Measurements from ENCODE around the gene ARL8B.
"Not testable (repeated sequence)": the region's sequence is repeated elsewhere in the genome, so short reads cannot be mapped to it uniquely, and the experiment has no call there.

The ARL8B gene

DNA sequence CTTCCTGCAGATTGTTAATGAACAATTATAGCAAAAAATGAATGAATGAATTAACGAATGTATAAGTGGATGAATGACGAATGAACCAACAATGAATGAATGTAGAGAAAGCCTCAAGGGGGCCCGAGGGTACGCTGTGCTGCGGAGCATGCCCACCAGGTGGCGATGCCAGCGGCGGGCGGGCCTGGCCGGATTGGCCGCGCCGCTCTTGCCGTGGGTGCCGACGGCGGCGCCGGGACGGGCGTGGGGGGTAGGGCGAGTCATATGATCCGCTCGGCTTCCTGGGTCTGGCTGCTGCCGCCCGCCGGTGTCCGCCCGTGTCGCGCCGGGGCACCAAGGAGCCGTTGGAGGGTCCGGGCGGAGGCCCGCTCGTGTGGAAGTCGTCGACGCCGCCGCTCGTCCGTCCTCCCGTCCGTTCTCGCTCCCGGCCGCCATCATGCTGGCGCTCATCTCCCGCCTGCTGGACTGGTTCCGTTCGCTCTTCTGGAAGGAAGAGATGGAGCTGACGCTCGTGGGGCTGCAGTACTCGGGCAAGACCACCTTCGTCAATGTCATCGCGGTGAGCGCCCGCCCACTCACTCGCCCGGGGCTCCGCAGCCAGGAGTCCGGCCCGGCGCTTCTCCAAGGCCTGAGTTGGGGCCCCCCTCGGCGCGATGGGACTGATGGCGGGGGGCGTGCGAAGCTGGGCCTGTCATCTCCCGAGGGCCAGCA is at the start of gene ARL8B:
Gene ARL8B (plus strand): TSS at position 263 of the 711 bp plus-strand sequence. CDS start 174 bp downstream, at position 437.
- Histone ChIP-seq H3K4me3 (ENCODE audit: low read length) (peak within 1 kb of the TSS; percentile 97), H3K27ac (ENCODE audit: low read length) (peak within 1 kb of the TSS; percentile 29), H3K4me1 (ENCODE audit: insufficient read depth, low read length) (no peaks in the 10 kb centered on the region), H3K9me3 (ENCODE audit: insufficient read depth, low read depth, low read length) (no peaks in the 10 kb centered on the region), H3K27me3 (ENCODE audit: insufficient read depth, low read length) (no peaks in the 10 kb centered on the region), H3K9ac (ENCODE audit: low read depth, low read length) (peak within 1 kb of the TSS; percentile 85), H3K36me3 (ENCODE audit: insufficient read depth, low read depth, low read length) (no peaks in the 10 kb centered on the region)

DNA sequence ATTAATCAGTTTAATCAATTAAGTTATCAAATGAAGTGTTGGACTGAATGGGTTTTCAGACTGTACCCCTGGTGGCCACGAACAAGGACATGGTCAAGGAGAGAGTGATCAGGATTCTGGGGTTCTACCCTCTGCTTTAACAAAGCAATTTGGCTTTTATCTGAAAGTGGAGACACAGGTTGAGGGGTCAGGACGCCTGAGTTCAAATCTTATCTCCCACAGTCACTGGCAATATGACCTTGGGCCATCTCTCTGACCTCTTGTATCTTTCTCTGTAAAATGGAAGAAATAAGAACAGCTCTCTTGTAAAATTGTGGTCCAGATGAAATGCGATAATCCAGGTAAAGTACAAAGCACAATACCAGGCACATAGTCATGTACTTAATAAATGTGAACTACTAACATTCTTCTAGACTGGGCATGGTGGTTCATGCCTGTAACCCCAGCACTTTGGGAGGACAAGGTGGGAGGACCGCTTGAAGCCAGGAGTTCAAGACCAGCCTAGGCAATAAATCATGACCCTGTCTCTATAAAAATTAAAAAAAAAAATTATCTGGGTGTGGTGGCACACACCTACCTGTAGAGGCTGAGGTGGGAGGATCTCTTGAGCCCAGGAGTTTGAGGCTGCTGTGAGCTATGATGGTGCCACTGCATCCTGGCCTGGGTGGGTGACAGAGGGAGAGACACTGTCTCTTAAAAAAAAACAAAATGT is 48.6 kb upstream of the ARL8B start:
- Histone ChIP-seq H3K9ac (ENCODE audit: low read depth, low read length) (no peak overlapping the region), H3K9me3 (ENCODE audit: insufficient read depth, low read depth, low read length) (no peaks in the 10 kb centered on the region), H3K27ac (ENCODE audit: low read length) (no peak overlapping the region), H3K4me3 (ENCODE audit: low read length) (no peak overlapping the region), H3K36me3 (ENCODE audit: insufficient read depth, low read depth, low read length) (no peaks in the 10 kb centered on the region), H3K27me3 (ENCODE audit: insufficient read depth, low read length) (no peaks in the 10 kb centered on the region), H3K4me1 (ENCODE audit: insufficient read depth, low read length) (no peaks in the 10 kb centered on the region)

DNA sequence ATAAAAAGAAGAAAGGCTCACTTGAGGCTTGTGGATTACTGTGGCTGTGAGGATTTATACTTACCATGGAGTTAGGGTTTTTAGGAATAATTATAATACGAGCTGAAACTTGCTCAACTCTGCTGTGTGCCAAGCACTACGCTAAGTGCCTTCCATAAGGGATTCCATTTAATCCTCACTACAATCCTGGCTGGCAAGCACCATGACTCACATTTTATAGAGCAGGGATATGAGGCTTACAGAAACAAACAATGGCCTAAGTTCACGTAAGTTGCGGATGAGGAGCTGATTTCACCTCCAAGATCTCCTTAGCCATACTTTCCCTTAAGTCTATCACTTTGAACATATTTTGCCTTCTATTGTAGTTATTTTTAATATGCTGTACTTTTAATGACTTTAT is 43.9 kb upstream of the ARL8B start:
- Histone ChIP-seq H3K4me1 (ENCODE audit: insufficient read depth, low read length) (no peaks in the 10 kb centered on the region), H3K9ac (ENCODE audit: low read depth, low read length) (no peak overlapping the region), H3K9me3 (ENCODE audit: insufficient read depth, low read depth, low read length) (no peaks in the 10 kb centered on the region), H3K4me3 (ENCODE audit: low read length) (no peak overlapping the region), H3K36me3 (ENCODE audit: insufficient read depth, low read depth, low read length) (no peaks in the 10 kb centered on the region), H3K27ac (ENCODE audit: low read length) (no peak overlapping the region), H3K27me3 (ENCODE audit: insufficient read depth, low read length) (no peaks in the 10 kb centered on the region)

DNA sequence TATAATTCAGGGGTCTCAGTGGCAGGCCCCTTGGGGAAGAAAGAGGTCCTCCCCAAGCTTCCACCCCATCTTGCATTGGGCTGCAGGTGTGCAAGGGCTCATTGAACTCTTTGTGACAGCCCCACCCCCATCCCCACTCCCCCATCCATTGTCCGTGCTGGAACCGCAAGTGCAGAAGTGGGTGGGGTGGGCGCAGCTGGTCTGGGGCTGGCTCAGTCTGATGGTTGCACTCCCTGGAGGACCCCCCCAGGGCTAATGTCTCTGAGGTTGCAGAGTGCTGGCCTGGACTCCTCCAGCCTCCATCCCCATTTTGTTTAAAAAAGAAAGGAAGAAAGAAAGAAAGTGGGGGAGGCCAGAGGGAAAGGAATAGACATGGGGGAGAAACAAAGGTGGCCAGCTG is 42.3 kb upstream of the ARL8B start:
- Histone ChIP-seq H3K36me3 (ENCODE audit: insufficient read depth, low read depth, low read length) (no peaks in the 10 kb centered on the region), H3K27me3 (ENCODE audit: insufficient read depth, low read length) (no peaks in the 10 kb centered on the region), H3K27ac (ENCODE audit: low read length) (no peak overlapping the region), H3K9ac (ENCODE audit: low read depth, low read length) (no peak overlapping the region), H3K9me3 (ENCODE audit: insufficient read depth, low read depth, low read length) (no peaks in the 10 kb centered on the region), H3K4me1 (ENCODE audit: insufficient read depth, low read length) (no peaks in the 10 kb centered on the region), H3K4me3 (ENCODE audit: low read length) (no peak overlapping the region)

DNA sequence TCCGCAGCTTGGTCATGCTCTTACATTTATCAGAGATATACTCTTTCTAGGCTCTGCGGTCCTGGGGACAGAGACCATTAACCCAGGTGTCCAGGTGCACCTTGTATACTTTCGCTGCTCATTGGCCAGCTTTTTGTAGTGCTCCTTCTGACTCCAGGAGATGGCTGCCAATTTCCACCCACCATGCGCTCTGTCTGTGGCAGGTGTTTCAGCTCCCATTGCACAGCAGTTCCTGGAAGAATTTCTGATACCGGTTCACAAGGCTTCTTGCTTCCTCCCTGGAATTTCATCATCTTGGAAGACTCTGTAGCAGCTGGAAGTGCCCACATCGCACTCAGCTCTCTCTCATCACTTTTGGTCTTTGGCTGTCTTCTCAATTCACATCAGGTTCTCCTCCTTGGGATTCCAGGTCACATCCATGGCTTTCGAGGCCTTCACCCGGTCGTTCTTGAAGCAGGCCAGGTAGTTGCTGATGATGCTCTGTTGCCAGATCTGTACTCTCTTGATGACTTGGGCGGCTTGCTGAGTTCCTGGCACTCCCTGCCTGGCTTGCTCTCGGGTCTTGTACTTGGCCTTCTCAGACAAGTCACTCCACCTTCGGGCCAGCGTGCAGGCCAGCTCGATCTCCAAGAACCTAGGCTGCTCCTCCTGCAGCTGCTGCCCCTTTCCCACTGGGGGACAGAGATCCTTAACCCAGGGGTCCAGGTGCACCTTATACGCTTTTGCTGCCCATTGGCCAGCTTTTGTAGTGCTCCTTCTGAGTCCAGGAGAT is 41.1 kb upstream of the ARL8B start:
- Histone ChIP-seq H3K27me3 (ENCODE audit: insufficient read depth, low read length) (no peaks in the 10 kb centered on the region), H3K4me1 (ENCODE audit: insufficient read depth, low read length) (no peaks in the 10 kb centered on the region), H3K9ac (ENCODE audit: low read depth, low read length) (no peak overlapping the region), H3K36me3 (ENCODE audit: insufficient read depth, low read depth, low read length) (no peaks in the 10 kb centered on the region), H3K4me3 (ENCODE audit: low read length) (no peak overlapping the region), H3K27ac (ENCODE audit: low read length) (no peak overlapping the region), H3K9me3 (ENCODE audit: insufficient read depth, low read depth, low read length) (no peaks in the 10 kb centered on the region)

DNA sequence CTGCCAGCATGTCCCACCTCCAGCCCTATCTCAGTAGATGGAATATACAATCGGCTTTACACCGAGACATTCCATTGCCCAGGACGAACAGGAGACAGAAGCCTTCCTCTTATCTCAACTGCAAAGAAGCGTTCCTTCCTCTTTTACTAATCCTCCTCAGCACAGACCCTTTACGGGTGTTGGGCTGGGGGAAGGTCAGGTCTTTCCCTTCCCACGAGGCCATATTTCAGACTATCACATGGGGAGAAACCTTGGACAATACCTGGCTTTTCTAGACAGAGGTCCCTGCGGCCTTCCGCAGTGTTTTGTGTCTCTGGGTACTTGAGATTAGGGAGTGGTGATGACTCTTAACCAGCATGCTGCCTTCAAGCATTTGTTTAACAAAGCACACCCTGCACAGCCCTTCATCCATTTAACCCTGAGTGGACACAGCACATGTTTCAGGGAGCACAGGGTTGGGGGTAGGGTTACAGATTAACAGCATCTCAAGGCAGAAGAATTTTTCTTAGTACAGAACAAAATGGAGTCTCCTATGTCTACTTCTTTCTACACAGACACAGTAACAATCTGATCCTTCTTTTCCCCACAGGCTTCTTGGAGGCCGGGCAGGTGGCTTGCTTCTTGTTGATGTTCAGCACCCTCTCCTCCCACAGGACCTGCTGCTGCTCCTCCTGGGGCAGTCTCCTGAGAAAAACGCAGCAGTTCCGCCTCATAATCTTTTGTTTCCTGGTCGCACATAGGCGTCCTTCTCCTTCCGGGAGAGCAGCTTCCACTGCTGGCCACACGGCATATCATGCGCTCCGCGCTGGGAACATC is 39.9 kb upstream of the ARL8B start:
- H3K36me3 ChIP-seq (ENCODE audit: insufficient read depth, low read depth, low read length); H3K27me3 ChIP-seq (ENCODE audit: insufficient read depth, low read length); H3K4me1 ChIP-seq (ENCODE audit: insufficient read depth, low read length); H3K4me3 ChIP-seq (ENCODE audit: low read length); H3K9ac ChIP-seq (ENCODE audit: low read depth, low read length); H3K27ac ChIP-seq (ENCODE audit: low read length); H3K9me3 ChIP-seq (ENCODE audit: insufficient read depth, low read depth, low read length): not testable (repeated sequence)

DNA sequence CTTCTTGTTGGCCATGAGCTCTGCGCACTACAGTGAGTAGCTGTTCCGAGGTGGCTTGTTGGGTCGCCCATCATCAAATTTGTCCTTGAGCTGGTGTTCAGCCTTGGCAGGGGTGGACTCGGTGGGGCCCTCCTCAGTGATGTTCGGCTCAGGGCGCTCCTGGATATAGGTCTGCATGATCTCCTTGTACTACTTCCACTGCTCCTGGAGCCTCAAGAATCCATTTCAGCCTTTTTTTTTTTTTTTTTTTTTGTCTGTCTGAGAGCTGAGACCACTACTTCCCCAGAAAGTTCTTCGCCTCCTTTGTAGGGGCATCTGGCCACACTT is 39.3 kb upstream of the ARL8B start:
- Histone ChIP-seq H3K9me3 (ENCODE audit: insufficient read depth, low read depth, low read length) (no peaks in the 10 kb centered on the region), H3K36me3 (ENCODE audit: insufficient read depth, low read depth, low read length) (no peaks in the 10 kb centered on the region), H3K4me1 (ENCODE audit: insufficient read depth, low read length) (no peaks in the 10 kb centered on the region), H3K4me3 (ENCODE audit: low read length) (no peak overlapping the region), H3K27ac (ENCODE audit: low read length) (no peak overlapping the region), H3K27me3 (ENCODE audit: insufficient read depth, low read length) (no peaks in the 10 kb centered on the region), H3K9ac (ENCODE audit: low read depth, low read length) (no peak overlapping the region)

DNA sequence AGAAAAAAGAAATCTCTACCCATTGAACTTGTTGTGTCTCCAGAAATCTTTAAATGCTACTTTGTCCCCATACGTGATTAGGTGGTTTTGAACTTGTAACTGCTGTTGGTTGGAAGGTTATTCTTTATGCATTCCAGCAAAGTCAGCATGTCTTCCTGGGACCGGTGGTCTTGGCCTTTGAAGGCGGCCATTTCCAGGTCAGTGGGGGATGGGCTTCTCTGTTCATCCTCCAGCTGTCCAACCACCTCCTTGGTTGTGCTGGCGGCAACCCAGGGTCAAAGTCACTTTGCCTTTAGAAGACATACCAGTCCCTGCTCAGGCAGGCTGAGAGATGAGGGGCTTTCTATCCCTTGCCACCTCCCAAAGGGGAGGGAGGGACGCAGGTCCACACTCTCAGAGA is 37.9 kb upstream of the ARL8B start:
- Histone ChIP-seq H3K4me1 (ENCODE audit: insufficient read depth, low read length) (no peaks in the 10 kb centered on the region), H3K27me3 (ENCODE audit: insufficient read depth, low read length) (no peaks in the 10 kb centered on the region), H3K36me3 (ENCODE audit: insufficient read depth, low read depth, low read length) (no peaks in the 10 kb centered on the region), H3K4me3 (ENCODE audit: low read length) (no peak overlapping the region), H3K9ac (ENCODE audit: low read depth, low read length) (no peak overlapping the region), H3K27ac (ENCODE audit: low read length) (no peak overlapping the region), H3K9me3 (ENCODE audit: insufficient read depth, low read depth, low read length) (no peaks in the 10 kb centered on the region)

DNA sequence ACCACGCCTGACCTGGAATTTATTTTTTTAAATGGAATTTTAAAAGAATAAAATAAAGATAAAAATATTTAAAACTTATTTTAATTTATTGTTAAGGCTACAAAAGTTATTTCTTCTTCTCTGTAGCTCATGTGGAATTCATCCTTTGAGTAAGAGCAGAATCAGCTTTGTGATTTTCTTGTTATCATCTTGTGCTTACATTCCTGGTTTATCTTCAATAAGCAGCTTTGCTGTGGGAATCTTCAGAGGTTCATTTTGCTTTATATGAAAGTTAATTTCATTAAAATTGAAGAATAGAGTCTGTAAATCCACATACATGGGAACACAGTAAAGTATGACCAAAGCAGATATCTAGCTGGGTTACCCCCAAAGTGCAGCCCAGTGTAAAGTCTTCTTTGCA is 35.4 kb upstream of the ARL8B start:
- no peak overlapping the region for H3K27ac ChIP-seq (ENCODE audit: low read length)
- H3K4me3 ChIP-seq (ENCODE audit: low read length): no peak overlapping the region
- no peaks in the 10 kb centered on the region for H3K27me3 ChIP-seq (ENCODE audit: insufficient read depth, low read length)
- no peak overlapping the region for H3K9ac ChIP-seq (ENCODE audit: low read depth, low read length)
- no peaks in the 10 kb centered on the region for H3K9me3 ChIP-seq (ENCODE audit: insufficient read depth, low read depth, low read length)
- no peaks in the 10 kb centered on the region for H3K4me1 ChIP-seq (ENCODE audit: insufficient read depth, low read length)
- H3K36me3 ChIP-seq (ENCODE audit: insufficient read depth, low read depth, low read length): no peaks in the 10 kb centered on the region

DNA sequence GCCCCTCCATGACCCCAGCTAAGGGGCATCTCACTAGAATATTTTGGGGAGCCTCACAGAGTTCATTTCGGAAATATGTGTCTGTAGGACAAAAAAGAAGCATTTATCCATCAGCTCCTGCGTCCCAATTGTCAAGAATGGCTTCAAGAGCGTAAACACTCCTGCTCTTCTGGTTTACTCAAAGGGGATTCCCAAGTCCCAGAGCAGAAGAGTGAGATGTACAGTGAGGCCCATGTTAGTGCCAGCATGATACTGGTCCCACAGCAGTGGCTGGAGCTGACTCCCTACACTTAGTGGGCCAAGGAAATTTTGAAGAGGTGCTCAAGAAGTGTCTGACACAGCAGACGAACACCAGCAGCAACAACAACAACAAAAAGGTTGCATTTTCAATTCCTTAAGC is 34.9 kb upstream of the ARL8B start:
- H3K9me3 ChIP-seq (ENCODE audit: insufficient read depth, low read depth, low read length): no peaks in the 10 kb centered on the region
- no peaks in the 10 kb centered on the region for H3K27me3 ChIP-seq (ENCODE audit: insufficient read depth, low read length)
- no peaks in the 10 kb centered on the region for H3K4me1 ChIP-seq (ENCODE audit: insufficient read depth, low read length)
- H3K9ac ChIP-seq (ENCODE audit: low read depth, low read length): no peak overlapping the region
- H3K4me3 ChIP-seq (ENCODE audit: low read length): no peak overlapping the region
- H3K36me3 ChIP-seq (ENCODE audit: insufficient read depth, low read depth, low read length): no peaks in the 10 kb centered on the region
- no peak overlapping the region for H3K27ac ChIP-seq (ENCODE audit: low read length)

DNA sequence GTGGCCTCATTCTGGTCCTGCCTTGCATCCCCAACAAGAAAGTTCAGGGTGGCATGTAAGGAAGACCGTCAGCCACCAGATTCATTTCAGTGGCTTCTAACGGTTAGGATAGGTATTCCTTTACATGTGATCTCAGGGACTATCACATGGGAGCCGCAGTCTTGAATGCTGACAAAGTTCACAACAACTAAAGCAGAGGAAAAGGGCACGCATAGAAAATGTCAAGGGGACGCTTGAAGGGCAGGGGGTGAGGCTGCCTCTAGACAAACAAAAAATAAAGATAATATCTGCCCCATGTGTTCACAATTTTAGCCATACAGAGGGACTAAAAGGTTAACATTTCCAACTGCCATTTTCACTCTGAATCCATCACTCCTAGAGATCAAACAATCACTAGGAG is 31.9 kb upstream of the ARL8B start:
- Histone ChIP-seq H3K4me3 (ENCODE audit: low read length) (no peak overlapping the region), H3K9me3 (ENCODE audit: insufficient read depth, low read depth, low read length) (no peaks in the 10 kb centered on the region), H3K4me1 (ENCODE audit: insufficient read depth, low read length) (no peaks in the 10 kb centered on the region), H3K27me3 (ENCODE audit: insufficient read depth, low read length) (peaks cover 11% of the 10 kb centered on the region), H3K9ac (ENCODE audit: low read depth, low read length) (no peak overlapping the region), H3K27ac (ENCODE audit: low read length) (no peak overlapping the region), H3K36me3 (ENCODE audit: insufficient read depth, low read depth, low read length) (no peaks in the 10 kb centered on the region)
